Brain pericyte (primary cell): ENCODE results near the gene C20orf173.
"Not testable (repeated sequence)": the region's sequence is repeated elsewhere in the genome, so short reads cannot be mapped to it uniquely, and the experiment has no call there.

Source experiments
- DNase-seq: peaks from one replicate; pipeline ENCODE4 v3.0.0-alpha.2; 2012; ENCODE audit warnings: low read depth, low spot score

The C20orf173 gene, protein sequence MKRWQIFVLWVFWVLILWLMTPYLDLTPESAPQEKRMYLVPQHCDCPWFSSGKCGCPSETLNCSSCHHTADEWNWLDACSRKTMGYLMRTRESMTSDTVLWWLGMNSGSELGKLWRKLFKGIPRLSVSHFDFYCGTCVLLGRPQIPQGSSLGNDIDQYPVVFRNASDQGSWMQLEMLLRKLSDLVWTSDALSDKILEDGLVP

DNA sequence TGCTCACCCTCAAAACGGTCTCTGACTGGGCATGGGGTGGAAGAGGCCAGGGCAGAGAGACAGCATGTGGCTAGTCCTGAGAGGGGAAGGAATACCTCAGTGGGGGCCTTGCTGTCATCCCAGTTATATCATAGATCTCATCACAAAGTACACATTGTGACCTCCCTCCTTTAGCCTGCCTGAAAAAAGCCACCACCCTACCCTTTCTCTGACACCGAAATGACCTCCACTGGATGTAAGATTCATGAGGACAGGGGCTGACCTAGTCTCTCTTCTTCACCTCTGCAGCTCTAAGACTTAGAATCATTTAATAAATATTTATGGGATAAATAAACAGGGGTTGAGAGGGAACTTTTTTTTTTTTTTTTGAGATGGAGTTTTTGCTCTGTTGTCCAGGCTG is at the start of gene C20orf173:
C20orf173 (minus strand) TSS at position 101 of the 400 bp plus-strand sequence. CDS start 279 bp downstream, outside the sequence.
- DNase-seq = no peak

DNA sequence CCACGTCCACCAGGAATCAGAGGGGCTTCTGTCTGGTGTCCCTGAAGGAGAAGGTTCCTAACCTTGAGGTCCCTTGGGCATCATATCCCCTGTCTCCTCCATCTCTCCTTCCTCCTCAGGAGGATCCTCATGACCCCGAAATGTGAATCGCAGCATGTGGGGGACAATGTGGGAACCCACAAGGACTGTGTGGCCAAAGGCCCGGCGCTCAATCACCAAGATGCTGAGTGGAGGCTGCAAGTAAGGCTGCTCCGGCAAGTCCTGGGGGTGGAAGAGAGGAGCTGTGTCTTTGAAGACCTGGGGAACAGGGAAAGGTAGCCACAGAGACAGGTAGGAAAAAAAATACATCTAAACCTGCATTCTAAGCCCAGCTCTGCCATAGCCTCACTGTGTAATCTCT is 49.7 kb upstream of the C20orf173 start:
- DNase-seq = no peak

DNA sequence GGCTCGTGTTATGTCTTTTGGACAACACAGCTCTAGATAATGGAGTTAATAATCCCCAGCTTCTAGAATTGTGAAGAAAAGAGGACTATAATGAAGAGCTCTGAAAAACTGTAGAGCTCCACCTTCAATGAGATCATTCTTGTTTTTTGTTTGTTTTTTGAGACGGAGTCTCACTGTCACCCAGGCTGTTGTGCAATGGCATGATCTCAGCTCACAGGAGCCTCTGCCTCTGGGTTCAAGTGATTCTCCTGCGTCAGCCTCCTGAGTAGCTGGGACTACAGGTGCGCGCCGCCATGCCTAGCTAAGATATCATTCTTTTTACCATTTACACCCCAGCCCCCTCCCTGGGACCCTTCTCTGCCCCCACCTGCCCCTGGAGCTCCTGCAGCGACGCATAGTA is 49.0 kb upstream of the C20orf173 start:
- no peak for DNase-seq

DNA sequence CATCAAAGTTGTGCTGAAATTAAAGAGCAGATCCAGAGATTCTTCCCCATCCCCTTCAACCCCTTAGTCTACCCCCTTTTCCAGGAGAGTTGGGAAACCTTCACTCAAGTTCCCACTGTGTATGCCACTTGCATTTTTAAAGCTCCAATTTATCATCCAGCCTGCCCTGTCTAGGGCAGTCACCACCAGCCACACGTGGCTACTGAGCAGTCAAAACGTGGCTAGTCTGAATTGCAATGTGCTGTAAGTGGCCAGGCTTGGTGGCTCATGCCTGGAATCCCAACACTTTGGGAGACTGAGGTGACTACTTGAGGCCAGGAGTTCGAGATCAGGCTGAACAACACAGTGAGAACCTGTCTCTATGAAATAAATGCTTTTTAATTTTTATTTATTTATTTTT is 47.4 kb upstream of the C20orf173 start:
- DNase-seq = no peak

GRCh38 chr20:35575958-35576357 is 46.5 kb upstream of the C20orf173 start:
- DNase-seq = no peak

GRCh38 chr20:35572838-35573237 is 43.4 kb upstream of the C20orf173 start:
- no peak for DNase-seq

DNA sequence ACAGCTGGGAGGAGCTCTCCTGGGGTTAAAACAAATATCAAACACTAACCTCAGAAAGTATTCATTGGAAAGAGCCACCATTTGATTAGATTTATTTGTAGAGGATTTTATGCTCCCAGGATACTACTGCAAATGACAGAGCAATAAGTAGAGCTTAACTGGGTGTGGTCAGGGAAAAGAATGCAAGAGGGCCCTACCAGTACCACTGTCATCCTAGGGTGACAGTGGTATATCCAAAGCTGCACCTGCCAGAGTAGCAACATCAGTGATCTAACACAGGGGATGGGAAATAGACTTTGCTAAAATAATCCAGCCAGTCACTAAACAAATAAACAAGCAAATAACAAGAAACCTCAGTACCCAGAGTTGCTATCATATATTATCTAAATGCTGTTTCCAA is 42.1 kb upstream of the C20orf173 start:
- no peak for DNase-seq

- DNase-seq = no peak
These were observed 39.2 kb upstream of the C20orf173 start for GRCh38 chr20:35568645-35569044.

DNA sequence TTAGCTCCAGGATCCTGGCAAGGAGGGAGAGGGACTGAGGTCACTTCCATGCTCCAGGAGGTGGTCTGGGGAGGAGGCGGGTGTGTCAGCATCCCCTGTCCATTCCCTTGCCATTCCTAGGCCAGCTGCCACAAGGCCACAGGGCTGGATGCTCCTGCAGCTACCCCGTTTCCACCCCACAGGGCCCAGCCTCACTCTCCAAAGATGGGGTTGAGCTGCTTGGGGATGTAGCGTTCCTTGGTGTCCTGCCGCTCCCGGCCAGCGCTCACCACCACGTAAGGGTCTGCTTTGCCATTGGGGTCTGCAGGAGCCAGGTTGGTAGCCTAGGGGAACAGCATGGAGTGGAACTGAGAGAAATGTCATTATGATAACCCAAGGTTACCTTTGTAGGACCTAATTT is 35.5 kb upstream of the C20orf173 start:
- DNase-seq = no peak

DNA sequence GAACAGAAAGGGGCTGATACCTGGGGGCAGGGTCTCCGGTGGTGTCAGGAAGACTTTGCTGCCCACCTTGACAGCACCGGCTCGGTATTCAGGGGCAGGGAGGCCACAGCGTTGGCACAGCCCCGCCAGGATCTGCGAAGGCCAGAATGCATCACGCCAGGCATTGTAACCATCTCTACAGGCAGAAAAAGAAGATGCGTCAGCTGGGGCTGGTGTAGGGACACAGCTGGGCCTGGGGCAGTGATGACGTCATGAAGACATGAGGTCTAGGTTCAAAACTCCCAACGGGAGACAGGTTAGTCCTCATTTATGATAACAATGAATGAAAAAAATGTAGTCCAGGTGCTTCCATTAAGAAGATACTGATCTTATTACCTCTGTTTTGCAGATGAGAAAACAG is 34.4 kb upstream of the C20orf173 start:
- no peak for DNase-seq

- DNase-seq = no peak
These were observed 33.2 kb upstream of the C20orf173 start for GRCh38 chr20:35562541-35563110.

- DNase-seq = no peak
These were observed 32.2 kb upstream of the C20orf173 start for GRCh38 chr20:35561671-35562070.

DNA sequence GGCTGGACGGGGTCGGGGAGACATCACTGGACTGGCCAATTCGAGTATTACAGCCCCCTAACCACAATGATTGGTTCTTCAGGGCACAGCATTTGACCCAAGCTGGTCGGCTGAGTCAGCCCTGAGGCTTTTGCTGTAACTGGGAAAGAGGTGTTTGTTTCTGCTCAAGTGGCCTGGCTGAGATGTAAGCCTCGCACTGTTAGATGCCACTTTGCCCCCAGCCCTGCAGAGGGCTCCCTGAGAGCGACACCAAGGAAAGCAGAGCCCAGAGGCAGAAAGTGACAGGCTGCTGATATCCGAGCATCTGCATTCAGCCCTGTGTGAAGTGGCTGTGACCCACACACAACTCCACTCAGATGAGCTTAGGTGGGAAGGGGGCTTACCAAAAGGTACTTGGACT is 31.8 kb upstream of the C20orf173 start:
- DNase-seq = no peak

DNA sequence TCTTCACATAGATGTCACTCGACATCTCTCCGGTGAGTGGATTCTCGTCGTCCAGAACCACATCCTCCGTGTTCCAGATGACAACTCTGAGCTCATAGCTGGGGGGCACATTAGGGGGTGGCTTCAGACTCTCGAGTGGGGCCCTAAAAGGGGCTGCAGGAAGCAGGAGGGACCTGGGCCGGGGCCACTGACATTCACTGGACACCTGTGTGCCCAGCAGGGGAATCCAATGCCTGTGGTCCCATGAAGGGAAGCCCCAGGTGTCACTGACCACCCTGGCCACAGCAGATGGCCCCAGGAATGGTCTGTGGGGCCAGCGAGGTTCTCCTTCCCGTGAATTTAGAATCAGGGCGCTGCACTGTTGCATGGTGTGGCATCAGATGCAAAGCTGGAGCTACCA is 31.1 kb upstream of the C20orf173 start:
- DNase-seq = no peak

- no peak for DNase-seq
These were observed 30.7 kb upstream of the C20orf173 start for GRCh38 chr20:35560105-35560511.

GRCh38 chr20:35559042-35559693 is 29.7 kb upstream of the C20orf173 start:
- DNase-seq = no peak

GRCh38 chr20:35558451-35558850 is 29.0 kb upstream of the C20orf173 start:
- DNase-seq = no peak

- DNase-seq = no peak
These were observed 27.4 kb upstream of the C20orf173 start for GRCh38 chr20:35556871-35557270.

DNA sequence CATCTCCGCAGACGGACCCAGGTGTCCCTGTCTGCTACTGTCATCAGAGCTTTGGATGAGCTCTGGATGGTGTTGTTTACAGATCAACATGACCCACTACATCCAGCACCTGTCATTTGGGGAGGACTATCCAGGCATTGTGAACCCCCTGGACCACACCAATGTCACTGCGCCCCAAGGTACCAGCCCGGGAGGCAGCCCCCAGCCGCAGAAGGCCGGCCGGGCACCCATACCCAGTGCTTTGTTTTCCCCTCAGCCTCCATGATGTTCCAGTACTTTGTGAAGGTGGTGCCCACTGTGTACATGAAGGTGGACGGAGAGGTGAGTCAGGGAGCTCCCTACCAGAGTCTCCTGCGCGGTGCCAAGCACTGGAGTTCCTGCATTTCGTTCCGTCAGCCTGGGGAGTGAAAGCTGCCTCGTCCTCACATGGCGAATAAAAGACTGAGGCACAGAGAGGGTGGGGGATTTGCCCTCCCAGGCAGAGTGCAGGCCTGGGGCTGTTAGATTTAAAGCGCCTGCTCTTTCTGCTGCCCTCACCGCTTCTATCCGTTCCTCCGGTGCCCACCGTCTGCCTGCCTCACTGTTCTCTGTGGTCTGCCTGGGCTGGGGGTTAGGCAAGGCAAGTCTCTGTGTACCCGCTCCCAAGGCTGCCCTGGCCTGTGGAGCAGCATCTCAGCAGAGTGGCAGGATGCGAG is 26.6 kb upstream of the C20orf173 start:
- no peak for DNase-seq

- not testable (repeated sequence) for DNase-seq
These were observed 26.0 kb upstream of the C20orf173 start for GRCh38 chr20:35555461-35555860.

- DNase-seq = no peak
These were observed 23.5 kb upstream of the C20orf173 start for GRCh38 chr20:35552914-35553313.

DNA sequence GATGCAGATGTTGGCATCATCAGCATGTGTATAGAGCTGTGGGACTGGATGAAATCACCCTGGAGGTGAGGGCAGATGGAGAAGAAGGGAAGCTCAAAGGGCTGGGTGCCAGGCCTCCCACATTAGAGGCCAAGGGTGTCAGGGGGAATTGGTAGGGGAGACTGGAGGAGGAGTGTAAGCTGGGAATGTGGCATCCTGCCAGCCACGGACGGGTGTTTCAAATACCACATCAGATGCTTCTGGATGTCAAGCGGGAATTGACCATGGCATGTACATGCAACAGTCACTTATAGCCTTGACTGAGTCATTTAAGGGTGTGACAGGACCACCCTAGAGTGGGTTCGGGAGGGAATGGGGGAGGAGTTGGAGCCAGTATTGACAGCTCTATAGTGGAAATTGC is 22.1 kb upstream of the C20orf173 start:
- DNase-seq = no peak

DNA sequence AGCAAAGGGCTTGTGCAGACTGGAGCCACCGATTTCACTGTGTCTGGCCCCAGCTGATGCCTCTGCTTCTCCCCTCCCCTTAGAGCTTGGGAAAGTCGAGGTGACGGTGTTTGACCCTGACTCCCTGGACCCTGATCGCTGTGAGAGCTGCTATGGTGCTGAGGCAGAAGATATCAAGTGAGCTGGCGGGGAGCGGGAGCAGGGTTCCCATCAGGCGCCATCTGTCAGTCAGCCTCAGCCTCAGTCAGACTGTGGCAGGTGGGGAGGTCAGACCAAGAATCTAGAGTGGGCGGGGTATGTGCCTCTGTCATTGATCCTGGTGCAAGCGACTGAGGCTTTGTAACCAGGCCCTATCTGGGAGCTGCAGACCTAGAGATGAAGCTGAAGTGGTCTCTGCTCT is 17.9 kb upstream of the C20orf173 start:
- DNase-seq = no peak
